ENCODE data around the gene MED23. TPM values are rescaled to one million over a fixed set of nuclear protein-coding genes. Genes with fewer than 3 reads are reported as not detected.

MED23 gene
- total RNA-seq, 4 donors from 2014 or later = 19.3 to 41.1 (median 21.9) TPM

DNA sequence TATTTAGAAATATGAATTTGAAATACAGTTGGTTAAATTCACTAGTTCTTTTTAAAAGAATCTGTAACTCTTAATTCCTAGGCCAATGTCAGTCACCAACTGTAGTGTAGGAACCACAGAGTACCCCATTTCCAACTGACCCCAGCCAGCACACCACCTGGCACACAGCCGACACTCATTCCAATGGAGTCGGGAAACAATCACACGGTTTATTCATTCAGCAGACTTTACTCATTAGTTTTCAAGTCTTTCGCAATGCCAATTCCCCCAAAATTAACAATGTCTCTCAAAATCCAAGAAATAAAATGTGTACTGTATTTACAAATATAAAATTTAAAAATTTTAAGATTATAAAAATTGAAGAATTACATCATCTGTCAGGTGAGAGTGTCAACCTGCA lies 41.5 kb downstream of the MED23 start:
- TF ChIP-seq, protein P1, sequence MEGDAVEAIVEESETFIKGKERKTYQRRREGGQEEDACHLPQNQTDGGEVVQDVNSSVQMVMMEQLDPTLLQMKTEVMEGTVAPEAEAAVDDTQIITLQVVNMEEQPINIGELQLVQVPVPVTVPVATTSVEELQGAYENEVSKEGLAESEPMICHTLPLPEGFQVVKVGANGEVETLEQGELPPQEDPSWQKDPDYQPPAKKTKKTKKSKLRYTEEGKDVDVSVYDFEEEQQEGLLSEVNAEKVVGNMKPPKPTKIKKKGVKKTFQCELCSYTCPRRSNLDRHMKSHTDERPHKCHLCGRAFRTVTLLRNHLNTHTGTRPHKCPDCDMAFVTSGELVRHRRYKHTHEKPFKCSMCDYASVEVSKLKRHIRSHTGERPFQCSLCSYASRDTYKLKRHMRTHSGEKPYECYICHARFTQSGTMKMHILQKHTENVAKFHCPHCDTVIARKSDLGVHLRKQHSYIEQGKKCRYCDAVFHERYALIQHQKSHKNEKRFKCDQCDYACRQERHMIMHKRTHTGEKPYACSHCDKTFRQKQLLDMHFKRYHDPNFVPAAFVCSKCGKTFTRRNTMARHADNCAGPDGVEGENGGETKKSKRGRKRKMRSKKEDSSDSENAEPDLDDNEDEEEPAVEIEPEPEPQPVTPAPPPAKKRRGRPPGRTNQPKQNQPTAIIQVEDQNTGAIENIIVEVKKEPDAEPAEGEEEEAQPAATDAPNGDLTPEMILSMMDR (IDR thresholded peaks at IDR 0.05) = no peak
- no peak for ATAC-seq (ENCODE audit: low FRiP score)
- DNase-seq (ENCODE audit: low spot score) = no peak

DNA sequence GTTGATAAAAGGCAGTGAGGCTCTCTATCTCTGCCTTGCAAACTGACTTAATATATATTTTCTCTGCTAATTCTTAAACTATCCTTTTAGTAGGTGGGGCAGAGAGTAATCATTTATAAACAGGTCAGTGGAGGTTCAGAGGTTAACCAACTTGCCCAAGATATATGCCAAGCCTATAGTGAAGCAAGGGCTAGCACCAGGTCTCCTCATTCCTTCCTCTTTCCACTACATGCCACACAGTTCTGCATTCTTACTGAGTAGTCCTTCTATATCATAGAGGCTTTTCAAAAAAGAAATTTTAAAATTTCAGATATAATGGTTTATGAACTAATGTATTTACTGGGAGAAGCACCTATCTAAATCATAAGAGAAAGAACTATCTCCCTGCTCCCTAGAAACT lies 46.5 kb downstream of the MED23 start:
- ATAC-seq (ENCODE audit: low FRiP score) = no peak
- TF ChIP-seq, protein P1 (IDR thresholded peaks at IDR 0.05) = no peak
- no peak for DNase-seq (ENCODE audit: low spot score)

DNA sequence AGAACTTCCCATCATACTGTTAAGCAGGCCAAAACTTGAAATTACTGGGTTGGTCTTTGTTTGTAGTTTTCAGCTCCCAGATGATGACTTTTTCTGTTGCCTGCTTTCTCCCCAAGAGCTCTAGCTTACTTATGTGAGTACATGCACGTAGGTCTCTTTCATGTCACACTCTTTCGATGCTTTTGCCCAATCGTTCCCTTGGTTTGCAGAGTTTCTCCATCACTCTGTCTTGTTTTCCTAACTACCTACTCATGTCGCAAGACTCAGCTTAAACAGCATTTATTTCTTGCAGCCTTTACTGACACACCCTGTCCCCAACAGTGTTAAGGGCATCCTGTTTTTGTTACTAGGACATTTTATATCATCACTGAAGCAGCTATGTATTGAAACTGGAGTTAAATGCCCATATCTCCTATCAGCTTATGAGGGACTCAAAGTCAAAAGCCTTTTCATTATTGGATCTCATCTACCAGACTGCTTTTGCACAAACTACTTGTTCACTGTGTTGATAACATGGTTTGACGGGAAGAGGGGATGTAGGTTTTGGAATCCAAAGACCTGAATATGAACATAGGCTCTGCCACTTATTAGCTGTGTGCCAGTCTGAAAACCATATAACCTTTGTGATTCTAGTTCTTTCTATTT lies 52.1 kb downstream of the MED23 start:
- TF ChIP-seq, protein P1 (IDR thresholded peaks at IDR 0.05) = no peak
- no peak for DNase-seq (ENCODE audit: low spot score)
- ATAC-seq (ENCODE audit: low FRiP score) = no peak

DNA sequence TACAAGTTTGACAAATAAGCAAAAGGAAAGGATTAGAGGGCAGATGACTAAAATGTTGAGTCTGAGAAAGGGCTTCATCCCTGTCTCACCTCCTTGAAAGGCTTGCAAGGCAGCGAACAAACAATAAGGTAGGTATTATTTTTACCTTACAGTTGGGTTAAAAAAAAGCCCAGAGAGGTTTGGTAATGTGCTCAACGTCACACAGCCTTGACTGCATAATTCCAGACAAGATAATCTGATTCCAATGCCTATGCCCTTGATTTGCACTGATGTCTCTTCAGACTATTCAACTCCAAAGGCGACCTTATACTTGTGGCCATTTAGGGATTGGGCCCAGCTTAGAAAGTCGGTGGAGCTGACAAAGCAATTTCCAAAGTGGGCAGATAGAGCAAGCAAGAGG lies 53.4 kb downstream of the MED23 start:
- TF ChIP-seq, protein P1 (IDR thresholded peaks at IDR 0.05) = no peak
- ATAC-seq (ENCODE audit: low FRiP score) (no peak), DNase-seq (ENCODE audit: low spot score) (no peak)

DNA sequence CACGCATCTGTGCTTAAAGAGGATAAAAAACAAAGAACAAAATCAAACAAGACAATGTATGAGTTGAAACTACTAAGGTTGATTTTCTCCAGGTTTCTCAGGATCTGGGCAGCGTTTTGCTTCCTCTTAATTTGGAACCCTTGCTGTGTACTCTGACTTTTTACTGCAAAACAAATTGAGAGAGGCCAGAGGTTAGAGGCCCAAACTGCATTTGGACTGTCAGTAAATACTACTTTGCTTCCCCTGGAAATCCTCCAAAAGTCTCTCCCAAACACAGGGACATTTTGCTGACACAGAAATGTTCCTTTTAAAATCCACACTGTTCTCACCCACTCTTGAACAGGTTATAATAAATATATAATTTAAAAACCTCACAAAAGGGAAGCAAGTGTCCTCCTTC lies 53.9 kb downstream of the MED23 start:
- no peak for ATAC-seq (ENCODE audit: low FRiP score)
- TF ChIP-seq, protein P1 (IDR thresholded peaks at IDR 0.05) = no peak
- DNase-seq (ENCODE audit: low spot score) = no peak

DNA sequence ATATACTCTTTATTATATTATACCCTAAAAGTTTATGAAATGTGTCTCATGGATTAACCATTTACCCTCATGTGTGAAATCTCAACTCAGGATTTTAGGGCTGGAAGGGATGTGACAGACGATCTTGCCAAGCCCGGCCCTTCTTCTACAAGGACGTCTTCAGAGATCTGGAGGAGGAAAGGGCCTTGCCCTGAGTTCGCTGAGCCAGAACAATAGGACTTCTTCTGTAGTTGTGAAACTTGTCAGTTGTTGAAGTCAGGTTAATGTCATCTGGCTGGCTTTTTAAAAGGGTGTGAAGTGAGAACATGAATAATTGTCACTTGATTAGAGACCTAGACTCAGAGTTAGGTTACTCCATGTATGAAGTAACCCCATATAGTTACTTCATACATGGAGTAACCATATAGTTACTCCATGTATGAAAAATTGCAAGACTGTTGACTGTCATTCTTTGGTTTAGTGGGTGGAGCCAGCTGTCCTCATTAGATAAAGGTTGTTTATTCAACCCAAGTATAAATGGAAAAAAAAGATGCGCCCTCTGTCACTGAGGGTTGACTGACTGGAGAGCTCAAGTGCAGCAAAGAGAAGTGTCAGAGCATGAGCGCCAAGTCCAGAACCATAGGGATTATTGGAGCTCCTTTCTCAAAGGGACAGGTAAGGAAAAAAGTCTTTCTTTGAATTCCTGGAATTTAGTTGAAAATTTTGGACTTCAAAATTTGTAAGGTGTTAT lies 55.2 kb downstream of the MED23 start, which contains the start of gene ARG1:
Gene ARG1, plus strand, starts transcription at position 541 of the 730 bp plus-strand sequence. Its CDS starts 57 bp downstream, at position 598.
- DNase-seq (ENCODE audit: low spot score) (no peak), ATAC-seq (ENCODE audit: low FRiP score) (no peak)
- TF ChIP-seq, protein P1 (IDR thresholded peaks at IDR 0.05) = no peak

DNA sequence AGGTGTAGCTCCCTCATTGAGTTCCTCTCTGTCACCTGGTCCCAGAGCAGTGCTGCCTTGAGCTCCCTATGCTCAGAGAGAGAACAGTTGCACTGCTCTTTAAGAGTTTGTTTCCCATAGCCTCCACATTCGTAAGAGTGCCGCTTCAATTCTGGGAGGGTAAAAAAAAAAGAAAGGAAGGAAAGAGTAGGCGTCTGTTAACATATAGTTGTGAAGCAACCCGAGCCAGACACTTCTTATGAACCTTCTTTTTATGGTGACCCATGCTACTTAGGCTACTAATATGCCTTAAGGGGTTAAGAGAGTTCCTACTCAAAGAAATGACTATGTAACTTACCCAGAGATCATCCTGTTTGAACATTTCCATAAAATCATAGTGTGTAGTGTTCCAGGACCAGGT lies 59.3 kb downstream of the MED23 start:
- ATAC-seq (ENCODE audit: low FRiP score) = no peak
- DNase-seq (ENCODE audit: low spot score) = no peak
- TF ChIP-seq, protein P1 (IDR thresholded peaks at IDR 0.05) = no peak
